Ectodermal cell (in vitro differentiated cells): ENCODE data around the gene PRRG2. TPM values are rescaled to one million over a fixed set of nuclear protein-coding genes. Genes with fewer than 3 reads are reported as not detected.

Experiments used
- H3K27ac ChIP-seq: 2 replicates; pipeline ENCODE4 v1.7.0; 2013; ENCODE audit warnings: mild to moderate bottlenecking, low read depth, low read length; ENCODE audit not compliant: insufficient read depth, poor library complexity, severe bottlenecking
- H3K27me3 ChIP-seq: 2 replicates; pipeline ENCODE4 v1.7.0; 2013; ENCODE audit warnings: mild to moderate bottlenecking, low read length; ENCODE audit not compliant: insufficient read depth, control insufficient read depth, poor library complexity, severe bottlenecking
- H3K36me3 ChIP-seq: one replicate; pipeline ENCODE4 v1.7.0; 2013; ENCODE audit warnings: low read length; ENCODE audit not compliant: control insufficient read depth, insufficient read depth
- H3K4me1 ChIP-seq: one replicate; pipeline ENCODE4 v1.7.0; 2013; ENCODE audit warnings: low read length; ENCODE audit not compliant: control insufficient read depth, insufficient read depth
- H3K4me3 ChIP-seq: 2 replicates; pipeline ENCODE4 v1.7.0; 2013; ENCODE audit warnings: low read depth, low read length, control low read depth; ENCODE audit not compliant: insufficient read depth
- H3K9me3 ChIP-seq: 2 replicates; pipeline ENCODE4 v1.7.0; 2013; ENCODE audit warnings: mild to moderate bottlenecking, low read length, moderate library complexity; ENCODE audit not compliant: control insufficient read depth
- WGBS, 2 experiments: methylation state at CpG; one replicate each; pipeline ENCODE4 v1.1.7; 2013; ENCODE audit warnings: missing lambda C conversion rate in 2 of 2; 5-methylcytosine and 5-hydroxymethylcytosine counted together
- polyA plus RNA-seq, 4 experiments: library from polyadenylated mRNA; stranded (reverse); fragments of 50-300 nt; gene quantifications; one replicate each; pipeline ENCODE4 v1.2.3, GENCODE V29; 2013

PRRG2 gene
- polyA plus RNA-seq (2013, experiment 1 of 4): 1.7 TPM
- polyA plus RNA-seq (2013, experiment 2 of 4): 1.6 TPM
- polyA plus RNA-seq (2013, experiment 3 of 4): 2.0 TPM
- polyA plus RNA-seq (2013, experiment 4 of 4): 0.69 TPM

DNA sequence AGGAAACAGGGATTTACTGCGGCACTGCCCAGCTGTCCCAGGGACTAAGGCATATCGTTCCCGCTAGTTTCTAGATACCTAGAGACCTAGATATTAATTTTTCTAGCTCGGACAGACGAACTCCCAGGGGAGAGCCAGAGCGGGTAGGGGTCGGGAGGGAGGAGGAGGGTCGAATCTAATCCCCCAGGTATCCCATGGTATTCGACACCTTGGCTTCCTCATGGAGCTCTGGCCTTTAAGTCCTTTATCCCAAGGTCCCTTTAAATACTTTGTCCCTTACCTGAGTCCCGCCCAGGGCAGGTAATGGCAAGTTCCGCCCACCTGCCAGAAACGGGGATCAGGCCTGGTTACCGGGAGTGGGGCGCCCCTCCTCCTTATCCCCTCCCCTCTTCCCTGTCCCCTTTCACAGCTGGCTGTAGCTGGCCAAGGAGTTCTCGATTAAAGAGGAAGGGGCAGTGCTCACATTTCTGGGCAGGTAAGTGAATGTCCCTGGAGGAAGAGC lies at the start of gene PRRG2:
Gene PRRG2, plus strand, starts transcription at position 310 of the 502 bp plus-strand sequence. CDS start 1,904 bp downstream, outside the sequence.
- Histone ChIP-seq H3K4me1 (no peaks in the 10 kb centered on the region), H3K27me3 (no peaks in the 10 kb centered on the region), H3K36me3 (no peaks in the 10 kb centered on the region), H3K27ac (no peak within 1 kb of the TSS), H3K9me3 (no peaks in the 10 kb centered on the region), H3K4me3 (peak within 1 kb of the TSS; percentile 57)
- 69 to 72% methylated on average over 15 of the region's 15 CpGs for WGBS, 2 experiments

DNA sequence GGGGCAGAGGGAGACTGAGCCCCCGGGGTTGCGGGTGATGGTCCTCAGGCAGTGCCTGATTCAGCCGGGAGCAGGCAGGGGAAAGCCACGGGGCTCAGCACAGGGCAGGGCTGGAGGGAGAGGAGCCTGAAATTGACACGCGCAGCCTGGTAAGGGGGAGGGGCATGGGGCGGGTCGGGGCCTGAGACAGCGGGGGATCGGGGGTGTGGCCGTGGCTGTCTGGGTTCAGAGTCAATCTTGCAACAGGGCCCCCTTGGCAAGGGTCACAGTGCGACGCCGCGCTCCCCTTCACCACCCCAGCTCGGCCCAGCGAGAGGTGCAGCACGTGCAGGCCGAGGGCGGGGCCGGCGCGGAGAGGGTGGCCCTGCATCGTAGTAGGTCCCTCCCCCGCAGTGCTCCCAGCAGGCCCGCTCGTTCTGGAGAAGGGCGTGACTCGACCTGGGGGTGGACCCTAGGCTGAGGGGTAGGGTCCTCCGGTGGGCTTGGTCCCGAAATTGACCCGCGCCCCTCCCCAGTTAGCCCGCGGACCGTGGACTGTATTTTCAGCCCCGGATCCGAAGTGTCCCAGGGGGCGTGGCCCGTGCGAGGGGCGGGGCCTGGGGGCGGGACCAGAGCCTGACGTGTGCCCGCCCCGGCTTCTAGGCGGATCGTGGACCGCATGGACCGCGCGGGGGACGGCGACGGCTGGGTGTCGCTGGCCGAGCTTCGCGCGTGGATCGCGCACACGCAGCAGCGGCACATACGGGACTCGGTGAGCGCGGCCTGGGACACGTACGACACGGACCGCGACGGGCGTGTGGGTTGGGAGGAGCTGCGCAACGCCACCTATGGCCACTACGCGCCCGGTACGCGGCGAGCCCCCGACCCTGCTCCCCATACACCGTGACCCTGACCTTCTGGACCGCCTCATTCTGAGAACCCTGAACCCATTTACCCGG lies 47.3 kb upstream of the PRRG2 start:
- H3K4me1 ChIP-seq: peaks cover 14% of the 10 kb centered on the region
- 1% methylated on average over 87 of the region's 87 CpGs for whole genome bisulfite sequencing, 2 experiments
- H3K27ac ChIP-seq: no peak overlapping the region
- peaks cover 20% of the 10 kb centered on the region for H3K27me3 ChIP-seq
- peak overlapping the region; percentile 45 for H3K4me3 ChIP-seq
- no peaks in the 10 kb centered on the region for H3K36me3 ChIP-seq
- H3K9me3 ChIP-seq: no peaks in the 10 kb centered on the region

DNA sequence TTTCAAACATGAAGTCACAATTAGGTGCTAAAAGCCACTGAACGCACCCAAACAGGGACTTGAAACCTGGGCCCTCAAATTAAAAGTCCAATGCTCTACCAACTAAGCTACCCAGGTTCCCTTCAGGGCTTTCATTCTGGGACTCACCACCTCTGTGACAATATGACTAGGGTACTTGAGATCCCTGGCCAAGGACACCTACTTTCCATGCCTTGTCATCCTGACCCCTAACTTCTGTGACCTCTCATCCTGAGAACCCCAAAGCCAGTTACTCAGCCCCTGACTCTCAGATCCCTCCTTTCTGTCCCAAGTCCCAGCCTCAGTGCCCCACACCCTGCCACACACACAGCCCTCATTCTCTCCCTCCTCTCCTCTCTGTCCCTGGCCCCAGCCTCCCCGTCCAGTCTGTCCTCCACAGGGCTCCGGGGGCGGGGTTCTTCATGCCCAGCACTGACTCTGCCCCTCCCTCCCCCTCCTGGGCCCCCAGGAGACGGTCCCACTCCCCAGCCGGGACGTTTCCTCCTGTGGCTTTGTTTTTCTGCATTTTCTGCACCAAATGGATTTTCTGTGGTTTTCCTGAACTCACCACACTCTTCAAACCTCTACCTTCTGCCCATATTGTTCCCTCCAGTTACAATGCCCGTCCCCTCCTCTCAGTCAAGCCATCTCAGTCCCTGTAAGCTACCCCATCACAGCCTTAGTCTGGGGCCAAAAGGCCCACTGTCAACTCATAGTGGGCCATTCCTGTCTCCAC lies 46.3 kb upstream of the PRRG2 start:
- no peaks in the 10 kb centered on the region for H3K36me3 ChIP-seq
- no peak overlapping the region for H3K27ac ChIP-seq
- WGBS, 2 experiments: 55 to 62% methylated on average over 8 of the region's 8 CpGs
- H3K9me3 ChIP-seq: no peaks in the 10 kb centered on the region
- peaks cover 20% of the 10 kb centered on the region for H3K27me3 ChIP-seq
- H3K4me1 ChIP-seq: peaks cover 14% of the 10 kb centered on the region
- H3K4me3 ChIP-seq: no peak overlapping the region

DNA sequence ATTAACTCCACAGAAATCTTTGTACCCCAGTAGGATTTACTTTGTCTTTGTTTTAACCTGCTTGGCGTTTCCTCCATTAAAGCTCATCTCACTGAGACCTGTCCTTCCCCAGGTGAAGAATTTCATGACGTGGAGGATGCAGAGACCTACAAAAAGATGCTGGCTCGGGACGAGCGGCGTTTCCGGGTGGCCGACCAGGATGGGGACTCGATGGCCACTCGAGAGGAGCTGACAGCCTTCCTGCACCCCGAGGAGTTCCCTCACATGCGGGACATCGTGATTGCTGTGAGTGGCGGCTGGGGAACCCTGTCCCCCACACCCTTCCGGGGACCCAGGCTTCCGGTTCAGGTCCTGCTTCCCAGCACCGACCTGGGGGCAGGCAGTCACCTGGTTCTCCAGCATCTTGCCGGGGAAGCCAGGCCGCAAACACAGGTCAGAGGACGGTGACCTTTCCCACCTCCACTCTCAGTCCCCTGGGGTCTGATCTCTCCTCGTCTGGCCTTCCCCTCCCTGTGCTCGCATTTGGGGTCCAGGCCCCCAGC lies 44.1 kb upstream of the PRRG2 start:
- Histone ChIP-seq H3K27ac (no peak overlapping the region), H3K4me3 (no peak overlapping the region), H3K9me3 (no peaks in the 10 kb centered on the region), H3K36me3 (no peaks in the 10 kb centered on the region), H3K27me3 (peaks cover 20% of the 10 kb centered on the region), H3K4me1 (peaks cover 14% of the 10 kb centered on the region)
- WGBS, 2 experiments: 92 to 94% methylated on average over 22 of the region's 22 CpGs

DNA sequence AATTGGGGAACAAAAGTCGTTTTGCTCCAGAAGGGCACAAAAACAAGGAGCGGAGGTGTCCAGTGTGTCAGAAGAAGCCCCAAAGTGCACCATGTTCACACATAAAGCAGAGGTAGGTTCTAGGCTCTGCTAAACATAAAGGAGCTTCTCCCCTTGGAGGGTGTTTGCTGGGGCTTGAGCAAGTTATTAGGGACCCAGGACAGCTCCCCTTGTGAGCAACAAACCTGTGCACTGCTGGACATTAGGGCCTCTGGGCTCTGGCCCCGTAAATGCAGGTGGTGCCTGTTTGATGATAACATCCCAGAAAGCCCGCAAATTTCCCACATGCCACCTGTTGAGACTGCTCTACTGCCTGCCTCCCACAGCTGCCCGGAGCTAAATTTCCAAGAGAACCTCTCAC lies 42.5 kb upstream of the PRRG2 start:
- Histone ChIP-seq H3K9me3 (no peaks in the 10 kb centered on the region), H3K27me3 (peaks cover 14% of the 10 kb centered on the region), H3K27ac (no peak overlapping the region), H3K4me3 (no peak overlapping the region), H3K4me1 (peaks cover 7% of the 10 kb centered on the region), H3K36me3 (no peaks in the 10 kb centered on the region)
- 90 to 92% methylated on average over 5 of the region's 5 CpGs for WGBS, 2 experiments

DNA sequence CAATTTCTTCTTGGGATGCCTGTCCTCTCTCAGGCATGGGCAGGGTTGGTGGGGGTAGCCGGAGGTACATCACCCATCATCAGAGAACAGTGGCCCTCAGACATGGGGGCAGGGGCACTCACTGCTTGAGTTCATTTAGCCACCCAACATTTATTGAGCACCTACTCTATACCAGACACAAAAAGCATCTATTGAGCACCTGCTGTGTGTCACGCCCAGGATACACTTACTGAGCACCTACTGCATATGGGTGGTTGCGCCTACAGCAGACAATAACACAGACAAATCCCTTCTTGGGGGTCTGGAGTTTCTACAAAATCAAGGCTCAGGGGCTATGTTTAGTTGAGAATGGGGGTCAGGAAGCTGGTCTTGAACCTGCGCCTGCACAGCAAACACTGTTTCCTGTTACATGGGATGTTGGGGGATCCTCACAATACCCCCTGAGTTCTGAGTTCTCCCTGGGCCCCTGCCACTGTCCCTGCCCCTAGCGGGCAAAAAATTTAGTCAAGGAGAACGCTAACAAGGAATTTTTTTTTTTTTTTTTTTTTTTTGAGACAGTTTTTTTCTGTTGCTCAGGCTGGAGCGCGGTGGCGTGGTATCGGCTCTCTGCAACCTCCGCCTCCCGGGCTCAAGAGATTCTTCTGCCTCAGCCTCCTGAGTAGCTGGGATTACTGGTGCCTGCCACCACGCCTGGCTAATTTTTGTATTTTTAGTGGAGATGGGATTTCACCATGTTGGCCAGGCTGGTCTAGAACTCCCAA lies 41.7 kb upstream of the PRRG2 start:
- peaks cover 9% of the 10 kb centered on the region for H3K27me3 ChIP-seq
- no peaks in the 10 kb centered on the region for H3K9me3 ChIP-seq
- H3K36me3 ChIP-seq: no peaks in the 10 kb centered on the region
- no peak overlapping the region for H3K4me3 ChIP-seq
- no peak overlapping the region for H3K27ac ChIP-seq
- peaks cover 5% of the 10 kb centered on the region for H3K4me1 ChIP-seq
- 96 to 97% methylated on average over 13 of the region's 13 CpGs for WGBS, 2 experiments

DNA sequence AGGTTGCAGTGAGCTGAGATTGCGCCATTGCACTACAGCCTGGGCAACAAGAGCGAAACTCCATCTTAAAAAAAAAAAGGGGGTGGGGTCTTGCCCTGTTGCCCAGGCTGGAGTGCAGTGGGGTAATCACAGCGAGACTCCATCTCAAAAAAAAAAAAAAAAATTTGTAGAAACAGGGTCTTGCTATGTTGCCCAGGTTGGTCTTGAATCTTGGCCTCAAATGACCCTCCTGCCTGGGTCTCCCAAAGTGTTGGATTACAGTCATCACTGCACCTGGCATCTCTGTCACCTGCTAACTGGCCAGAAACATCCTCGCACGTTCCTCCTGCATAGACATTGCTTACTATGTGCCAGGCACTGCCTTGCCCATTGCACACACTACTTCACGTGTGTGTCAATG lies 39.2 kb upstream of the PRRG2 start:
- whole genome bisulfite sequencing, 2 experiments: 91 to 92% methylated on average over 6 of the region's 6 CpGs
- Histone ChIP-seq H3K36me3 (no peaks in the 10 kb centered on the region), H3K4me3 (no peak overlapping the region), H3K27ac (no peak overlapping the region), H3K9me3 (no peaks in the 10 kb centered on the region), H3K4me1 (no peaks in the 10 kb centered on the region), H3K27me3 (no peaks in the 10 kb centered on the region)

DNA sequence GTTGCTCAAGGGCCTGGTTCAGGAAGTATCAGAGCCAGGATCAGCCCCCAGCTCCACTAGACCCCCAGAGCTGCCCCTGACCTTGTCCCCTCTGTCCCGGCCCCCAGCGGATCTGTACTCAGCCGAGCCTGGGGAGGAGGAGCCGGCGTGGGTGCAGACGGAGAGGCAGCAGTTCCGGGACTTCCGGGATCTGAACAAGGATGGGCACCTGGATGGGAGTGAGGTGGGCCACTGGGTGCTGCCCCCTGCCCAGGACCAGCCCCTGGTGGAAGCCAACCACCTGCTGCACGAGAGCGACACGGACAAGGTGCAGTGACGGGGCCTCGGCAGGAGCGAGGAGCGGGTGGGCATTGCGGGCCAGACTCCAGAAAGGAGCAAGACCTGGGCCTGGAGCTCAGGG lies 38.7 kb upstream of the PRRG2 start:
- Histone ChIP-seq H3K9me3 (no peaks in the 10 kb centered on the region), H3K4me3 (no peak overlapping the region), H3K27me3 (no peaks in the 10 kb centered on the region), H3K27ac (no peak overlapping the region), H3K36me3 (no peaks in the 10 kb centered on the region), H3K4me1 (no peaks in the 10 kb centered on the region)
- WGBS, 2 experiments: 95 to 96% methylated on average over 16 of the region's 16 CpGs

DNA sequence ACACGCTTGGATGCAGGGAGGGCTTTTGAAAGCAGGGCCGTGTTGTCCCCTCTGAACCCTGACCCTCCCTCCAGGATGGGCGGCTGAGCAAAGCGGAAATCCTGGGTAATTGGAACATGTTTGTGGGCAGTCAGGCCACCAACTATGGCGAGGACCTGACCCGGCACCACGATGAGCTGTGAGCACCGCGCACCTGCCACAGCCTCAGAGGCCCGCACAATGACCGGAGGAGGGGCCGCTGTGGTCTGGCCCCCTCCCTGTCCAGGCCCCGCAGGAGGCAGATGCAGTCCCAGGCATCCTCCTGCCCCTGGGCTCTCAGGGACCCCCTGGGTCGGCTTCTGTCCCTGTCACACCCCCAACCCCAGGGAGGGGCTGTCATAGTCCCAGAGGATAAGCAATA lies 38.1 kb upstream of the PRRG2 start:
- Histone ChIP-seq H3K9me3 (no peaks in the 10 kb centered on the region), H3K36me3 (no peaks in the 10 kb centered on the region), H3K27me3 (no peaks in the 10 kb centered on the region), H3K4me1 (no peaks in the 10 kb centered on the region), H3K27ac (no peak overlapping the region), H3K4me3 (no peak overlapping the region)
- 93% methylated on average over 14 of the region's 14 CpGs for WGBS, 2 experiments
